ENCODE results near the gene GABPB1.

- TF ChIP-seq CTCF (IDR thresholded peaks at IDR 0.05) (no peak), POLR2A (IDR thresholded peaks at IDR 0.05) (no peak), POLR2AphosphoS5 (IDR thresholded peaks at IDR 0.05; ENCODE audit: insufficient read depth in 1 of 2, low read depth in 1 of 2) (no peak)
Observed at GRCh38 chr15:50377867-50378751, 23.1 kb upstream of the GABPB1 start.
